Muscle of arm (tissue), 12 donors: ENCODE measurements around the gene PATJ. TPM values are rescaled to one million over a fixed set of nuclear protein-coding genes. Genes with fewer than 3 reads are reported as not detected.
"Not testable (repeated sequence)": the region's sequence is repeated elsewhere in the genome, so short reads cannot be mapped to it uniquely, and the experiment has no call there.

Source experiments
- DNase-seq: peaks from one replicate; pipeline ENCODE4 v3.0.0-alpha.2; 2013
- polyA plus RNA-seq, 12 donors: library from polyadenylated mRNA; unstranded; fragments of 120-200 nt; gene quantifications; one replicate each; pipeline ENCODE4 v1.2.1, GENCODE V29; 2013; ENCODE audit not compliant: insufficient read length in 12 of 12

PATJ gene
- polyA plus RNA-seq, 12 donors = 2.3 to 17.1 (median 4.1) TPM; not detected in 1

DNA sequence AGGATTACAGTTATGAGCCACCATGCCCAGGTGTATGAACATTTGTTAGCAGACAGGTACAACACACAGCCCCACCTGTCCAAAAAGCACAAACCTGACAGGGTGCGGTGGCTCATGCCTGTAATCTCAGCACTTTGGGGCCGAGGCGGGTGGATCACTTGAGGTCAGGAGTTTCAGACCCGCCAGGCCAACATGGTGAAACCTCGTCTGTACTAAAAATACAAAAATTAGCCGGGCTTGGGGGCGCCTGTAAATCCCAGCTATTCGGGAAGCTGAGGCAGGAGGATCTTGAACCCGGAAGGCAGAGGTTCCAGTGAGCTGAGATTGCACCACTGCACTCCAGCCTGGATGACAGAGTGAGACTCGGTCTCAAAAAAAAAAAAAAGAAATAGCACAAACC, 428.1 kb downstream of the PATJ start:
- DNase-seq = not testable (repeated sequence)

GRCh38 chr1:62175568-62176179, 433.4 kb downstream of the PATJ start:
- peak; percentile 68 for DNase-seq

- no peak for DNase-seq
Measured at GRCh38 chr1:62176597-62177312, 434.5 kb downstream of the PATJ start.

DNA sequence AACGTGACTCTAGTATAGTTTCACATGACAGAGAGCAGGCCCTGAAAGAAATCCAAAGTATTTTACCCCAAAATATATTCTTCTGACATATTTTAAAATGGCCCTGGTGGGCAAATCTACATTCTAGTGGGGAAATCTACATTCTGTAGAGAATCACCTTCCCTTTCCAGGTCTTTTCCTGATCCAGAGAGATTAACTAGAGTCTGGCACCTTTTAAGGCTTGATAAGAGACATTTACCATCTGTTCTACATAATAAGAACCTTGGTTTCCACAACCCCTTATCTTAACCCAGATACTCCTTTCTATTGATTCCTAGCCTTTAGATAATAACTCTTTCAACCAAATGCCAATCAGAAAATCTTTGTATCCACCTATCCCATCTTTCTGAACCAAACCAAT, 435.3 kb downstream of the PATJ start:
- no peak for DNase-seq

DNA sequence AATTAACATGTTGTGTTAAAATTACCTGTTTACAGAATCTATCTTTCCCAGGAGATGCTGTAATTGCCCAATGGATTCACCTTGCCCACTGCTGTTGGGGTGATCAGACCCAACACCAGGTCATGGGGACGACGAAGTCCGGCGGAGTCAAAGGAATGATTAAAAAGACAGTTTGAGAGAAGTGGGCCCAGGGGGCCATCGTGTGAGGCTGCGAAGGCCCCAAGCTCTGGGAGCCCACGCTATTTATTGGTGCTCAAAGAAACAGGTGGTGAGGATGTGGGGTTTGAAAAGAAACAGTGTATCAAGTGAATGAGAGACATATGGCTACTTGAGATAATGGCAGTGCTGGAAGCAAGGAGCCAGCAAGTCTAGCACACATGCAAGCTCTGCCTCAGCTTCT, 436.1 kb downstream of the PATJ start:
- no peak for DNase-seq

DNA sequence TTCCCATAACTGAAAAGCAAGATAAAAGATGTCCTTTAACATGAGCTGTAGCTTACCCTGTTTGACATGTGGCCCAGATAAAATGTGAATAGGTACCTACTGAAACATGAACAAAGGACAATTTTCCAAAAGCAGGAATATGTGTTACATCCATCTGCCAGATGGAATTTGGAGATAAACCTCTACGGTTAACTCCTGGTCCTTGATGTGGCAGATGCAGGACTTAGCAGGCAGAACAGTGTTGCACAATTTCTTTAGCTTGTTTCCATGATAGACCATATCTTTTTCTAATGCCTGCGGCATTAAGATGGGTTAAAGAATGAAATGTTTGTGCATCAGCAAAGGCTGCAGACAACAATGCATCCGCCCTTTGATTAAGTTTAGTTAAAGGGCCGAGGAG, 437.8 kb downstream of the PATJ start:
- not testable (repeated sequence) for DNase-seq

DNA sequence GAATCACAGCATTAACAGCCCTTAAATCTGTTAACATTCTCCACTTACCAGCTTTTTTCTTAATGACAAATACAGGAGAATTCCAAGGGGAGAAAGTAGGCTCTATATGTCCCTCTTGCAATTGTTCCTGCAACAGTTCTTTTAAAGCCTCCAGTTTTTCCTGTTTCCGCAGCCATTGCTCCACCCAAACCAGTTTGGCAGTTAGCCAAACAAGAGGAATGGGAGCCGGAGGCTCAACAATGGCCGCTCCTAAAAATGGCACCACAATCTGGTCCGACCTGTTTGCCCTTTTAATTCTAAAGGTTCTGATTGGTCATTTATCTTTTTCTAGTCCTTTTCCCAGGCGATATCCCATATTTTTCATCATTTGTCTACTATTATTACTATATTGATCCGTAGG, 438.4 kb downstream of the PATJ start:
- no peak for DNase-seq

- DNase-seq = no peak
Measured at GRCh38 chr1:62181532-62181931, 439.3 kb downstream of the PATJ start.

GRCh38 chr1:62182157-62182556, 439.9 kb downstream of the PATJ start:
- DNase-seq = not testable (repeated sequence)

- DNase-seq = not testable (repeated sequence)
Measured at GRCh38 chr1:62183164-62184020, 441.1 kb downstream of the PATJ start.

DNA sequence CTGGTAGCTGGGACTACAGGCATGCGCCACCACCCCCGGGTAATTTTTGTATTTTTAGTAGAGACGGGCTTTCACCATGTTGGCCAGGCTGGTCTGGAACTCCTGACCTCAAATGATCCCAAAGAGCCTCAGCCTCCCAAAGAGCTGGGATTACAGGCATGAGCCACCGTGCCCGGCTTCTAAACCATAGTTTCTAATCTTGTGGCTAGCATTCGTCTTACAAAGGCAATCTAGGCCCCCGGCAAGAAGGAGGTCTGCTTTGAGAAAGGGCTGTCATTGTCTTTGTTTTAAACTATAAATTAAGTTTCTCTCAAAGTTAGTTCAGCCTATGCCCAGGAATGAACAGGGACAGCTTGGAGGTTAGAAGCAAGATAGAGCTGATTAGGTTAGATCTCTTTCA, 442.1 kb downstream of the PATJ start:
- no peak for DNase-seq

DNA sequence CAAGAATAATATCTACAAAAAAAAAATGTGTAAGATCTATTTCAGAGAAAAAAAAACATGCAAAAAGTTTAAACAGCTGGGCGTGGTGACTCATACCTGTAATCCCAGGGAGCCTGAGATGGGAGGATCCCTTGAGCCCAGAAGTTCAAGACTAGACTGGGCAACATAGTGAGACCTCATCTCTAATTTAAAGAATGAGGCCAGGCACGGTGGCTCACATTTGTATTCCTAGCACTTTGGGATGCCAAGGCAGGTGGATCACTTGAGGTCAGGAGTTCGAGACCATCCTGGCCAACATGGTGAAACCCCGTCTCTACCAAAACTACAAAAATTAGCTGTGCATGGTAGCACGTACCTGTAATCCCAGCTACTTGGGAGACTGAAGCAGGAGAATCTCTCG, 443.0 kb downstream of the PATJ start:
- not testable (repeated sequence) for DNase-seq

GRCh38 chr1:62185677-62186076, 443.4 kb downstream of the PATJ start:
- DNase-seq = no peak

GRCh38 chr1:62187548-62187947, 445.3 kb downstream of the PATJ start:
- DNase-seq = no peak

GRCh38 chr1:62188111-62188510, 445.8 kb downstream of the PATJ start:
- no peak for DNase-seq

DNA sequence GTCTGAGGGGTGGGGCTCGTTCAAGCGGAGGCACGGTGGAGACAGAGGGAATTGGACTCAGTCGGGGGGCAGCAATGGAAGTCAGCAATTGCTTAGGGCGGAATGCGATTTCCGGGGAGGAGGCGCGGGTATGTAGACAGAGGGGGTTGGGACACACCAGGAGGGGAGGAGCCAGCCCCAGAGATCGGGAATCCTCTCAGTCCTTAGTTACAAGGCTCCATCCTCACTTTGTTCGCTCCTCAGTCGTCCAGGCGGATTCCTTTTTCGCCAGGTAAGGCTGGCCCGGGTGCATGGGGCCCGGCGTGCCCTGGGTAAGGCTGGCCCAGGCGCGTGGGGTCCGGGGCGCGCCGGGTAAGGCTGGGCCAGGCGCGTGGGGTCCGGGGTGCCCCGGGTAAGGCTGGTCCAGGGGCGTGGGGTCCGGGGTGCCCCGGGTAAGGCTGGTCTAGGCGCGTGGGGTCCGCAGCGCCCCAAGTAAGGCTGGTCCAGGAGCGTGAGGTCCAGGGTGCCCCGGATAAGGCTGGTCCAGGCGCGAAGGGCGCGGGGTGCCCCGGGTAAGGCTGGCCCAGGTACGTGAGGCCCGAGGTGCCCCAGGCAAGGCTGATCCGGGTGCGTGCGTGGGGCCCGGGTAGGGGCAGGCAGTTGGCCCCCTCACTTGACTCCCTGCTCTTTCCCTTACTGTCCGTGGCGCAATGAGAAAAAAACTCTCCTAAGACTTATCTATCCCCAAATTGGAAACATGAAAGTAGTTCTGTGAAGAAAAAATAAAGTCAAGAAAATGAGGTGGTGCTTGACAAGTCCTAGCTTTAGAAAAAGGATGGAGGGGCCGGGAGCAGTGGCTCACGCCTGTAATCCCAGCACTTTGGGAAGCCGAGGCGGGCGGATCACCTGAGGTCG, 452.6 kb downstream of the PATJ start, which contains the start of gene L1TD1:
Gene L1TD1, plus strand, starts transcription at position 199 of the 894 bp plus-strand sequence. CDS start 11,780 bp downstream, outside the sequence.
- peak; percentile 31 for DNase-seq

GRCh38 chr1:62196086-62196690, 453.9 kb downstream of the PATJ start:
- no peak for DNase-seq

GRCh38 chr1:62198069-62198780, 455.9 kb downstream of the PATJ start:
- DNase-seq = no peak

DNA sequence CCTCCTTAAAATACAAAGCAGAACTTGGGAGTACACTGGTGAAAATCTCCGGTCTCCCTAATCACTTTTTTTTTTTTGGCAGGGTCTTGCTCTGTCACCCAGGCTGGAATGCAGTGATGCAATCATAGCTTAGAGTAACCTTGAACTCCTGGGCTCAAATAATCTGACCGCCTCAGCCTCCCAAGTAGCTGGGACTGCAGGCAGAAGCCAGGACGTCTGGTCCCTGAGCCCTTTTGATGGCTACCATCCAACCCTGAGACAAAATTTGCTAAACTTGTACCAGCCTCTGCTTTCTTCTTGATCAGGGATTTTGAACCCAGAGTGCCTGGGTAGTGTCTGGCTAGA, 456.5 kb downstream of the PATJ start:
- DNase-seq = no peak

- DNase-seq = no peak
Measured at GRCh38 chr1:62207187-62207586, 464.9 kb downstream of the PATJ start.
